H9 (cell line): Measurements from ENCODE around the gene PTCRA. TPM values are rescaled to one million over a fixed set of nuclear protein-coding genes. Genes with fewer than 3 reads are reported as not detected.

Source experiments
- DNase-seq: peaks from one replicate; pipeline ENCODE4 v3.0.0-alpha.2; 2017
- H2AFZ ChIP-seq: one replicate; pipeline ENCODE4 v1.6.1; 2013; ENCODE audit warnings: mild to moderate bottlenecking, low read length, control low read depth, moderate library complexity
- H2AK5ac ChIP-seq: 2 replicates; pipeline ENCODE4 v1.6.1; 2013; ENCODE audit warnings: low read length, control low read depth, mixed read lengths; ENCODE audit not compliant: insufficient read length
- H2BK120ac ChIP-seq: one replicate; pipeline ENCODE4 v1.6.1; 2013; ENCODE audit warnings: low read depth, mild to moderate bottlenecking, low read length, control low read depth, inconsistent platforms; ENCODE audit not compliant: poor library complexity, severe bottlenecking
- H2BK12ac ChIP-seq: 2 replicates; pipeline ENCODE4 v1.6.1; 2013; ENCODE audit warnings: low read length, control low read depth, mixed read lengths, low read depth; ENCODE audit not compliant: insufficient read length
- H2BK15ac ChIP-seq: 2 replicates; pipeline ENCODE4 v1.6.1; 2013; ENCODE audit warnings: low read depth, low read length, control low read depth
- H2BK20ac ChIP-seq: one replicate; pipeline ENCODE4 v1.6.1; 2013; ENCODE audit warnings: low read depth, mild to moderate bottlenecking, low read length, control low read depth, inconsistent platforms; ENCODE audit not compliant: poor library complexity, severe bottlenecking
- H2BK5ac ChIP-seq: 2 replicates; pipeline ENCODE4 v1.6.1; 2013; ENCODE audit warnings: low read length, control low read depth, mixed read lengths; ENCODE audit not compliant: insufficient read length
- H3K14ac ChIP-seq: 2 replicates; pipeline ENCODE4 v1.6.1; 2013; ENCODE audit warnings: low read length, control low read depth; ENCODE audit not compliant: insufficient read depth
- H3K18ac ChIP-seq: 2 replicates; pipeline ENCODE4 v1.6.1; 2013; ENCODE audit warnings: low read depth, mild to moderate bottlenecking, mixed read lengths, low read length, control low read depth; ENCODE audit not compliant: insufficient read length
- H3K23ac ChIP-seq: 2 replicates; pipeline ENCODE4 v1.6.1; 2013; ENCODE audit warnings: low read length, control low read depth, mixed read lengths, low read depth; ENCODE audit not compliant: insufficient read length
- H3K23me2 ChIP-seq: 2 replicates; pipeline ENCODE4 v1.6.1; 2013; ENCODE audit warnings: low read depth, mild to moderate bottlenecking, mixed read lengths, low read length, control low read depth; ENCODE audit not compliant: insufficient read length, poor library complexity, severe bottlenecking
- H3K27ac ChIP-seq: 2 replicates; pipeline ENCODE4 v1.5.1; 2013; ENCODE audit warnings: low read length, control low read depth, mixed read lengths, low read depth; ENCODE audit not compliant: insufficient read length
- H3K27me3 ChIP-seq: 2 replicates; pipeline ENCODE4 v1.6.1; 2013; ENCODE audit warnings: low read length, control low read depth, inconsistent platforms; ENCODE audit not compliant: insufficient read depth
- H3K4ac ChIP-seq: 2 replicates; pipeline ENCODE4 v1.6.1; 2013; ENCODE audit warnings: low read depth, mild to moderate bottlenecking, control low read depth, inconsistent platforms, low read length, moderate library complexity
- H3K4me1 ChIP-seq: 2 replicates; pipeline ENCODE4 v1.6.1; 2013; ENCODE audit warnings: low read length, control low read depth, inconsistent platforms; ENCODE audit not compliant: insufficient read depth
- H3K4me2 ChIP-seq: 2 replicates; pipeline ENCODE4 v1.6.1; 2013; ENCODE audit warnings: low read length, control low read depth, mixed read lengths; ENCODE audit not compliant: insufficient read length, insufficient read depth
- H3K56ac ChIP-seq: 2 replicates; pipeline ENCODE4 v1.6.1; 2013; ENCODE audit warnings: low read depth, mild to moderate bottlenecking, mixed read lengths, low read length, control low read depth; ENCODE audit not compliant: insufficient read length
- H3K79me1 ChIP-seq: 2 replicates; pipeline ENCODE4 v1.6.1; 2013; ENCODE audit warnings: low read depth, mild to moderate bottlenecking, moderate library complexity, low read length, control low read depth, inconsistent platforms; ENCODE audit not compliant: insufficient read depth, poor library complexity, severe bottlenecking
- H3K79me2 ChIP-seq: 2 replicates; pipeline ENCODE4 v1.6.1; 2013; ENCODE audit warnings: low read length, control low read depth, inconsistent platforms; ENCODE audit not compliant: insufficient read depth
- H3K9ac ChIP-seq: 2 replicates; pipeline ENCODE4 v1.6.1; 2013; ENCODE audit warnings: low read length, control low read depth, mixed read lengths; ENCODE audit not compliant: insufficient read length; ENCODE audit errors: extremely low read depth
- H3K9me3 ChIP-seq: one replicate; pipeline ENCODE4 v1.6.1; 2013; ENCODE audit warnings: low read depth, low read length, inconsistent platforms; ENCODE audit not compliant: control insufficient read depth
- H3T11ph ChIP-seq: one replicate; pipeline ENCODE4 v1.6.1; 2013; ENCODE audit warnings: mild to moderate bottlenecking, low read length, control low read depth, inconsistent platforms
- H4K20me1 ChIP-seq: one replicate; pipeline ENCODE4 v1.6.1; 2013; ENCODE audit not compliant: control insufficient read depth, insufficient read length, insufficient read depth
- H4K5ac ChIP-seq: 2 replicates; pipeline ENCODE4 v1.6.1; 2013; ENCODE audit warnings: low read depth, mild to moderate bottlenecking, mixed read lengths, low read length, control low read depth; ENCODE audit not compliant: insufficient read length
- H4K8ac ChIP-seq: replicated peaks from 2 replicates; pipeline ENCODE4 v1.6.1; 2013; ENCODE audit warnings: low read length, control low read depth, mixed read lengths, low read depth; ENCODE audit not compliant: insufficient read length
- H4K91ac ChIP-seq: 2 replicates; pipeline ENCODE4 v1.6.1; 2013; ENCODE audit warnings: low read depth, mild to moderate bottlenecking, moderate library complexity, mixed read lengths, low read length, control low read depth; ENCODE audit not compliant: insufficient read length
- H3K27ac Mint-ChIP-seq, 3 experiments: 2 replicates in 2 of 3; 3 replicates in 1 of 3; pipeline ENCODE4 v1.8.0; 2020 to 2021; ENCODE audit warnings: mixed read lengths in 3 of 3, mild to moderate bottlenecking in 1 of 3, moderate library complexity in 1 of 3
- H3K27me3 Mint-ChIP-seq: 2 replicates; pipeline ENCODE4 v1.8.0; 2021; ENCODE audit warnings: low read depth, mild to moderate bottlenecking, moderate library complexity, mixed read lengths
- H3K36me3 Mint-ChIP-seq, 3 experiments: 2 replicates in 2 of 3; 3 replicates in 1 of 3; pipeline ENCODE4 v1.8.0; 2020 to 2021; ENCODE audit warnings: low read depth in 3 of 3, mixed read lengths in 3 of 3; ENCODE audit not compliant: insufficient read depth in 1 of 3
- H3K4me1 Mint-ChIP-seq, 2 experiments: 2 replicates each; pipeline ENCODE4 v1.8.0; 2020; ENCODE audit warnings: mixed read lengths in 2 of 2
- H3K4me3 Mint-ChIP-seq, 2 experiments: 2 replicates in 1 of 2; 3 replicates in 1 of 2; pipeline ENCODE4 v1.8.0; 2020 to 2021; ENCODE audit warnings: mild to moderate bottlenecking in 2 of 2, mixed read lengths in 2 of 2, moderate library complexity in 1 of 2
- H3K9me3 Mint-ChIP-seq, 2 experiments: 2 replicates in 1 of 2; 3 replicates in 1 of 2; pipeline ENCODE4 v1.8.0; 2020; ENCODE audit warnings: mild to moderate bottlenecking in 2 of 2, mixed read lengths in 2 of 2, moderate library complexity in 1 of 2
- WGBS: extraction: QIAGEN DNeasy Blood & Tissue Kit; methylation state at CpG from one replicate; pipeline ENCODE4 v1.1.7; 2013; ENCODE audit warnings: missing lambda C conversion rate, low lambda C conversion rate, mixed read lengths; ENCODE audit not compliant: insufficient read length; ENCODE audit errors: extremely low coverage; 5-methylcytosine and 5-hydroxymethylcytosine counted together
- total RNA-seq: library from RNA; stranded (reverse); gene quantifications from 2 replicates; pipeline ENCODE4 v1.2.1, GENCODE V29; 2021
- TF ChIP-seq, protein P1 (sequence below): fragments of 200-600 bp; sonication (generic); conservative IDR thresholded peaks from 3 replicates; pipeline ENCODE4 v1.8.0; 2021; ENCODE audit warnings: antibody characterized with exemption, mild to moderate bottlenecking

The PTCRA gene
- total RNA-seq, 1 experiment from 2014 or later, result not detected

DNA sequence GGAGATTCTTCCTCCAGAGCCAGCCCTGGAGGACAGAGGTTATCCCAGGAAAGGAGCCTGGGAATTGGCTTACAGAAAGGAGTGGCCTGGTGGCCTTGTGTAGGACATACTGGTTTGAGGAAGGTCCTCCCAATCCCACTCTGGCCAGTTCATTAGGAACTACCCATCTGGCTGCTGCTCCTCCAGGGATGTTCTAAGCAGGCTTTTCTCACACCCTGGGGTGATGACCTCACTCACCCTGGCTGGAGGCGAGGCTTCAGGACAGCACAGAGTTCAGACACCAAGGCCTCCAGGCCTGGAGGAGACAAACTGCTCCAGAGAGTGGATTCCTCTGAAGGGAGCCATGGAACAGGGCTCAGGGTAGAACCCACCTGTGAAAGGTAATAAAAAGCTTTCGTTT is 53.6 kb downstream of the PTCRA start:
- no CpG with 5 or more reads among the region's 2 CpGs for WGBS
- no peak overlapping the region for H3T11ph ChIP-seq
- H4K20me1 ChIP-seq, result no peaks in the 10 kb centered on the region
- H3K4ac ChIP-seq, result no peak overlapping the region
- H2AFZ ChIP-seq, result no peak overlapping the region
- H3K18ac ChIP-seq, result no peak overlapping the region
- H3K4me2 ChIP-seq, result no peak overlapping the region
- H3K9ac ChIP-seq, result no peak overlapping the region
- H2AK5ac ChIP-seq, result no peak overlapping the region
- no peaks in the 10 kb centered on the region for H3K4me1 Mint-ChIP-seq
- H4K8ac ChIP-seq, result no peak overlapping the region
- no peaks in the 10 kb centered on the region for H3K4me1 ChIP-seq
- H3K79me1 ChIP-seq, result no peaks in the 10 kb centered on the region
- peaks cover 0 to 33% (median 19%) of the 10 kb centered on the region in 3 experiments; a peak in 6 of 7 replicates for H3K36me3 Mint-ChIP-seq
- H4K5ac ChIP-seq, result no peak overlapping the region
- H3K23me2 ChIP-seq, result no peaks in the 10 kb centered on the region
- DNase-seq, result no peak
- H3K9me3 ChIP-seq, result no peaks in the 10 kb centered on the region
- no peak overlapping the region for H2BK120ac ChIP-seq
- no peak overlapping the region for H3K4me3 Mint-ChIP-seq
- TF ChIP-seq, protein P1, sequence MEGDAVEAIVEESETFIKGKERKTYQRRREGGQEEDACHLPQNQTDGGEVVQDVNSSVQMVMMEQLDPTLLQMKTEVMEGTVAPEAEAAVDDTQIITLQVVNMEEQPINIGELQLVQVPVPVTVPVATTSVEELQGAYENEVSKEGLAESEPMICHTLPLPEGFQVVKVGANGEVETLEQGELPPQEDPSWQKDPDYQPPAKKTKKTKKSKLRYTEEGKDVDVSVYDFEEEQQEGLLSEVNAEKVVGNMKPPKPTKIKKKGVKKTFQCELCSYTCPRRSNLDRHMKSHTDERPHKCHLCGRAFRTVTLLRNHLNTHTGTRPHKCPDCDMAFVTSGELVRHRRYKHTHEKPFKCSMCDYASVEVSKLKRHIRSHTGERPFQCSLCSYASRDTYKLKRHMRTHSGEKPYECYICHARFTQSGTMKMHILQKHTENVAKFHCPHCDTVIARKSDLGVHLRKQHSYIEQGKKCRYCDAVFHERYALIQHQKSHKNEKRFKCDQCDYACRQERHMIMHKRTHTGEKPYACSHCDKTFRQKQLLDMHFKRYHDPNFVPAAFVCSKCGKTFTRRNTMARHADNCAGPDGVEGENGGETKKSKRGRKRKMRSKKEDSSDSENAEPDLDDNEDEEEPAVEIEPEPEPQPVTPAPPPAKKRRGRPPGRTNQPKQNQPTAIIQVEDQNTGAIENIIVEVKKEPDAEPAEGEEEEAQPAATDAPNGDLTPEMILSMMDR, result no peak
- H2BK5ac ChIP-seq, result no peak overlapping the region
- H3K79me2 ChIP-seq, result no peaks in the 10 kb centered on the region
- no peak overlapping the region for H4K91ac ChIP-seq
- H3K27ac ChIP-seq, result no peak overlapping the region
- no peak overlapping the region for H2BK12ac ChIP-seq
- H2BK15ac ChIP-seq, result no peak overlapping the region
- no peak overlapping the region for H3K56ac ChIP-seq
- H2BK20ac ChIP-seq, result no peak overlapping the region
- no peak overlapping the region for H3K23ac ChIP-seq
- no peaks in the 10 kb centered on the region for H3K27me3 ChIP-seq
- no peaks in the 10 kb centered on the region for H3K27me3 Mint-ChIP-seq
- H3K27ac Mint-ChIP-seq, result no peak overlapping the region
- no peaks in the 10 kb centered on the region for H3K9me3 Mint-ChIP-seq
- no peak overlapping the region for H3K14ac ChIP-seq
